Measurements from ENCODE around the gene ZC3H12D. TPM values are rescaled to one million over a fixed set of nuclear protein-coding genes. Genes with fewer than 3 reads are reported as not detected.

Gene ZC3H12D
- total and polyA plus RNA-seq, 2 of the 8 experiments (the other 6 are each of a cell fraction or from before 2014, with no cell fraction given), result 0.05 to 0.07 TPM

GRCh38 chr6:149421132-149421531, 63.7 kb downstream of the ZC3H12D start:
- no peak overlapping the region for H4K5ac ChIP-seq (ENCODE audit: insufficient read length, low read depth, low read length)
- no peak overlapping the region for H4K91ac ChIP-seq (replicated peaks; ENCODE audit: insufficient read length, low read length)
- H2BK5ac ChIP-seq (ENCODE audit: low read depth, low read length), result no peak overlapping the region
- no peaks in the 10 kb centered on the region for H4K20me1 ChIP-seq (replicated peaks in 1 of 2; ENCODE audit: control insufficient read depth in 1 of 2, insufficient read depth in 2 of 2, low read length in 2 of 2)
- WGBS, 2 experiments (ENCODE audit: extremely low coverage in 1 of 2, insufficient coverage in 1 of 2, insufficient read length in 1 of 2, insufficient replicate concordance in 2 of 2, low coverage in 1 of 2, low lambda C conversion rate in 2 of 2, missing lambda C conversion rate in 1 of 2), result 91% methylated on average over 5 of the region's 5 CpGs; no CpG with 5 or more reads in 1 of the 2 experiments
- H3K4me1 ChIP-seq (replicated peaks in 1 of 4; ENCODE audit: control insufficient read depth in 3 of 4, insufficient read depth in 4 of 4, low read length in 3 of 4), result peaks cover 3 to 6% (median 5%) of the 10 kb centered on the region in 4 experiments; a peak in 6 of 7 replicates
- H3K56ac ChIP-seq (replicated peaks; ENCODE audit: insufficient read length, low read depth, low read length), result no peak overlapping the region
- no peak overlapping the region for H3K9ac ChIP-seq (replicated peaks in 1 of 4; ENCODE audit: extremely low read depth in 1 of 4, low read depth in 3 of 4, low read length in 3 of 4)
- H3K23me2 ChIP-seq (ENCODE audit: low read depth, low read length), result no peaks in the 10 kb centered on the region
- H2AFZ ChIP-seq (ENCODE audit: low read length), result no peak overlapping the region
- H3K27me3 ChIP-seq (replicated peaks in 1 of 4; ENCODE audit: control insufficient read depth in 3 of 4, extremely low read depth in 1 of 4, insufficient read depth in 3 of 4, low read length in 3 of 4), result no peaks in the 10 kb centered on the region
- H3K18ac ChIP-seq (ENCODE audit: extremely low read depth, low read length), result no peak overlapping the region
- CTCF ChIA-PET (ENCODE audit: partially characterized antibody), result interaction anchor here (0.5 to 2.2 kb wide), 7 partner anchors 8 to 513 kb away, joined by 3 to 16 read pairs (median 3); no protein-coding TSS in a partner anchor
- no peak overlapping the region for H2BK20ac ChIP-seq (ENCODE audit: low read length)
- H2BK12ac ChIP-seq (ENCODE audit: low read depth, low read length), result no peak overlapping the region
- H4K8ac ChIP-seq (ENCODE audit: extremely low read depth, insufficient read depth, low read length), result no peak overlapping the region
- DNase-seq (ENCODE audit: low read depth in 1 of 2, low spot score in 2 of 2) (no peak), FAIRE-seq (no peak)
- no peak overlapping the region for H2BK120ac ChIP-seq (replicated peaks; ENCODE audit: low read depth, low read length)
- no peaks in the 10 kb centered on the region for H3K79me2 ChIP-seq (ENCODE audit: control insufficient read depth in 1 of 2, insufficient read depth in 2 of 2, low read length in 2 of 2)
- POLR2A ChIA-PET (ENCODE audit: partially characterized antibody), result no interaction called here
- H3K9me3 ChIP-seq (ENCODE audit: insufficient read depth in 2 of 2, low read depth in 1 of 2, low read length in 1 of 2), result no peaks in the 10 kb centered on the region
- no peak overlapping the region for H2BK15ac ChIP-seq (ENCODE audit: low read length)
- no peak overlapping the region for H3K23ac ChIP-seq (ENCODE audit: insufficient read length)
- H3K79me1 ChIP-seq (ENCODE audit: low read depth, low read length), result no peaks in the 10 kb centered on the region
- no peaks in the 10 kb centered on the region for H3K36me3 ChIP-seq (ENCODE audit: control insufficient read depth in 2 of 4, insufficient read depth in 4 of 4, low read length in 3 of 4)
- H3K4me2 ChIP-seq (ENCODE audit: insufficient read depth in 1 of 2, low read depth in 2 of 2, low read length in 2 of 2), result no peak overlapping the region
- H3K4ac ChIP-seq (replicated peaks; ENCODE audit: insufficient read length, low read depth, low read length), result no peak overlapping the region
- H3K4me3 ChIP-seq (ENCODE audit: extremely low read depth in 1 of 4, insufficient read depth in 2 of 4, low read depth in 3 of 4, low read length in 4 of 4), result no peak overlapping the region
- no peak overlapping the region for H2AK5ac ChIP-seq (ENCODE audit: low read depth, low read length)
- no peak overlapping the region for H3K27ac ChIP-seq (ENCODE audit: low read depth, low read length)
- no peak overlapping the region for H3K14ac ChIP-seq (ENCODE audit: insufficient read length)
- TF ChIP-seq KDM1A (IDR thresholded peaks at IDR 0.05; ENCODE audit: borderline replicate concordance, low read length) (no peak), SP2 (IDR thresholded peaks at IDR 0.05; ENCODE audit: low read length) (no peak)
